HCT116 (cell line): Measurements from ENCODE around the gene MACROD1. TPM values are rescaled to one million over a fixed set of nuclear protein-coding genes. Genes with fewer than 3 reads are reported as not detected.

ENCODE experiments used
- ATAC-seq: fragments of 200-7000 bp; cut with Tn5 transposase; 2 replicates; pipeline ENCODE4 v1.9.1; 2020; ENCODE audit warnings: mild to moderate bottlenecking, moderate library complexity
- BruUV-seq: library from RNA; stranded (reverse); fragments of 400-500 nt; replicated peaks from 2 replicates; lab custom pipeline; 2021; lab: Mats Ljungman, UMichigan
- CTCF ChIA-PET: fragments of 300-600 bp; sonication (Branson Sonifier 250); formaldehyde crosslinking; loops from one replicate; lab custom pipeline; 2021; ENCODE audit warnings: antibody characterized with exemption; lab: Charles Lee
- POLR2A ChIA-PET: fragments of 300-600, 350-600 bp; sonication (Branson Sonifier 250); formaldehyde crosslinking; loops from one replicate; lab custom pipeline; 2021; ENCODE audit warnings: antibody characterized with exemption; lab: Charles Lee
- RAD21 ChIA-PET, 2 experiments: fragments of 300-600 bp; sonication (Branson Sonifier 250); formaldehyde crosslinking; loops; one replicate each; lab custom pipeline; 2023; ENCODE audit warnings: low total read pairs in 2 of 2; ENCODE audit not compliant: uncharacterized antibody in 2 of 2, unreplicated experiment in 2 of 2, low non-redundant PET in 1 of 2; lab: Charles Lee
- DNase-seq: peaks from one replicate; pipeline ENCODE4 v3.0.0-alpha.2; 2010; ENCODE audit warnings: low read depth, low spot score
- H2AFZ ChIP-seq: fragments of 200-600 bp; shearing (Covaris generic), sonication (generic); 2 replicates; pipeline ENCODE4 v1.6.1; 2017; ENCODE audit warnings: low read depth, mixed run types, mixed read lengths, antibody characterized with exemption, low read length; ENCODE audit not compliant: poor library complexity, severe bottlenecking
- H3K27ac ChIP-seq: 2 replicates; pipeline ENCODE4 v1.5.1; 2012; ENCODE audit warnings: low read depth, low read length
- H3K27me3 ChIP-seq: fragments of 200-600 bp; sonication (generic); 2 replicates; pipeline ENCODE4 v1.6.1; 2016; ENCODE audit warnings: mixed run types, low read length, mixed read lengths; ENCODE audit not compliant: insufficient read depth
- H3K36me3 ChIP-seq, 2 experiments: fragments of 200-500 bp in 1 of 2; fragments of 200-600 bp in 1 of 2; sonication (Bioruptor generic) in 1 of 2; sonication (generic) in 1 of 2; 2 replicates each; pipeline versions ENCODE4 v1.5.1 to v1.6.1; 2014 to 2016; ENCODE audit warnings: low read length in 2 of 2, inconsistent platforms in 1 of 2, mixed read lengths in 1 of 2, mixed run types in 1 of 2; ENCODE audit not compliant: insufficient read depth in 2 of 2, control insufficient read depth in 1 of 2
- H3K4me1 ChIP-seq, 2 experiments: fragments of 200-600 bp in 1 of 2; sonication (generic) in 1 of 2; 2 replicates each; pipeline versions ENCODE4 v1.5.1 to v1.6.1; 2012 to 2017; ENCODE audit warnings: low read length in 2 of 2, inconsistent platforms in 1 of 2, mild to moderate bottlenecking in 1 of 2, mixed read lengths in 1 of 2, mixed run types in 1 of 2, moderate library complexity in 1 of 2; ENCODE audit not compliant: insufficient read depth in 2 of 2, control insufficient read depth in 1 of 2
- H3K4me2 ChIP-seq: fragments of 200-600 bp; sonication (generic); 2 replicates; pipeline ENCODE4 v1.6.1; 2017; ENCODE audit warnings: mixed run types, low read length, mixed read lengths
- H3K4me3 ChIP-seq, 2 experiments: fragments of 200-600 bp in 1 of 2; sonication (generic) in 1 of 2; replicated peaks in 1 of 2; 2 replicates each; pipeline ENCODE4 v1.5.1; 2011 to 2016; ENCODE audit warnings: low read length in 2 of 2, control low read depth in 1 of 2, low read depth in 1 of 2, mild to moderate bottlenecking in 1 of 2, mixed read lengths in 1 of 2, mixed run types in 1 of 2
- H3K79me2 ChIP-seq: fragments of 200-600 bp; sonication (generic); 2 replicates; pipeline ENCODE4 v1.6.1; 2017; ENCODE audit warnings: mild to moderate bottlenecking, mixed run types, low read length, moderate library complexity, mixed read lengths; ENCODE audit not compliant: insufficient read depth
- H3K9ac ChIP-seq: fragments of 200-600 bp; sonication (generic); 2 replicates; pipeline ENCODE4 v1.6.1; 2016; ENCODE audit warnings: low read length, mixed read lengths
- H3K9me2 ChIP-seq: fragments of 200-600 bp; sonication (generic), shearing (Covaris generic); 2 replicates; pipeline ENCODE4 v1.6.1; 2017; ENCODE audit warnings: mixed run types, mild to moderate bottlenecking, moderate library complexity; ENCODE audit not compliant: insufficient read depth
- H3K9me3 ChIP-seq, 2 experiments: fragments of 200-500 bp in 1 of 2; fragments of 200-600 bp in 1 of 2; sonication (Bioruptor generic) in 1 of 2; sonication (generic) in 1 of 2; 2 replicates each; pipeline ENCODE4 v1.6.1; 2014 to 2017; ENCODE audit warnings: low read length in 2 of 2, mixed read lengths in 2 of 2, inconsistent platforms in 1 of 2, low read depth in 1 of 2, mild to moderate bottlenecking in 1 of 2, mixed run types in 1 of 2, moderate library complexity in 1 of 2; ENCODE audit not compliant: control insufficient read depth in 1 of 2, insufficient read depth in 1 of 2
- H4K20me1 ChIP-seq: fragments of 200-600 bp; sonication (generic), shearing (Covaris generic); 2 replicates; pipeline ENCODE4 v1.6.1; 2017; ENCODE audit warnings: mixed run types, mild to moderate bottlenecking, moderate library complexity; ENCODE audit not compliant: insufficient read depth
- ATF3 ChIP-seq: IDR thresholded peaks from 2 replicates; pipeline ENCODE4 v1.6.1; 2012
- CBX3 ChIP-seq: IDR thresholded peaks from 2 replicates; pipeline ENCODE4 v1.6.1; 2012; ENCODE audit warnings: low read depth
- CEBPB ChIP-seq: IDR thresholded peaks from 2 replicates; pipeline ENCODE4 v1.6.1; 2012; ENCODE audit warnings: low read depth
- CTCF ChIP-seq, 3 experiments: fragments of 200-600 bp in 1 of 3; sonication (generic) in 1 of 3; IDR thresholded peaks in 2 of 3; conservative IDR thresholded peaks in 1 of 3; 2 replicates each; pipeline ENCODE4 v1.5.1; 2012 to 2017; ENCODE audit warnings: low read depth in 2 of 3, low read length in 2 of 3, antibody characterized with exemption in 1 of 3, borderline replicate concordance in 1 of 3, control low read depth in 1 of 3, mild to moderate bottlenecking in 1 of 3, mixed read lengths in 1 of 3, mixed run types in 1 of 3, moderate library complexity in 1 of 3; ENCODE audit not compliant: insufficient read depth in 1 of 3
- EGR1 ChIP-seq: IDR thresholded peaks from 2 replicates; pipeline ENCODE4 v1.6.1; 2012; ENCODE audit warnings: low read depth
- ELF1 ChIP-seq: IDR thresholded peaks from 2 replicates; pipeline ENCODE4 v1.6.1; 2012; ENCODE audit warnings: low read depth, borderline replicate concordance
- EZH2 ChIP-seq: fragments of 200-600 bp; sonication (generic); IDR thresholded peaks from 2 replicates; pipeline ENCODE4 v1.6.1; 2017; ENCODE audit warnings: antibody characterized with exemption, mixed run types
- EZH2phosphoT487 ChIP-seq: fragments of 200-600 bp; IDR thresholded peaks from 2 replicates; pipeline ENCODE4 v1.6.1; 2018; ENCODE audit warnings: antibody characterized with exemption, borderline replicate concordance
- FOSL1 ChIP-seq: IDR thresholded peaks from 2 replicates; pipeline ENCODE4 v1.6.1; 2012; ENCODE audit warnings: low read depth
- JUND ChIP-seq: IDR thresholded peaks from 2 replicates; pipeline ENCODE4 v1.6.1; 2012
- POLR2AphosphoS5 ChIP-seq: IDR thresholded peaks from 2 replicates; pipeline ENCODE4 v1.6.1; 2011; ENCODE audit warnings: mild to moderate bottlenecking, low read depth, low read length, moderate library complexity
- RAD21 ChIP-seq: IDR thresholded peaks from 2 replicates; pipeline ENCODE4 v1.6.1; 2012; ENCODE audit warnings: low read depth, mild to moderate bottlenecking
- SP1 ChIP-seq: IDR thresholded peaks from 2 replicates; pipeline ENCODE4 v1.6.1; 2012; ENCODE audit warnings: low read depth
- SRF ChIP-seq: IDR thresholded peaks from 2 replicates; pipeline ENCODE4 v1.6.1; 2012; ENCODE audit warnings: low read depth
- TCF7L2 ChIP-seq: IDR thresholded peaks from 2 replicates; pipeline ENCODE4 v1.7.0; 2011; ENCODE audit warnings: borderline replicate concordance, inconsistent platforms; ENCODE audit not compliant: insufficient read depth, insufficient read length; ENCODE audit errors: extremely low read depth
- YY1 ChIP-seq: IDR thresholded peaks from 2 replicates; pipeline ENCODE4 v1.6.1; 2011; ENCODE audit warnings: low read length, low read depth, moderate library complexity, mild to moderate bottlenecking; ENCODE audit not compliant: insufficient replicate concordance; ENCODE audit errors: extremely low read depth
- ZNF274 ChIP-seq: fragments of 200-500 bp; sonication (Bioruptor generic); IDR thresholded peaks from 2 replicates; pipeline ENCODE4 v1.6.1; 2014; ENCODE audit warnings: mild to moderate bottlenecking, low read depth, low read length, inconsistent platforms
- intact Hi-C: fragments of 100-400 bp; cut with micrococcal nuclease; formaldehyde crosslinking; loops from 2 replicates; pipeline ENCODE4 v1.10.0; 2022
- total RNA-seq: library from RNA; stranded (reverse); gene quantifications from one replicate; pipeline ENCODE4 v1.2.1, GENCODE V29; 2021; ENCODE audit not compliant: unreplicated experiment

Gene MACROD1
- total RNA-seq, 1 experiment from 2014 or later, result 61.1 TPM

GRCh38 chr11:64052938-64053622, 112.8 kb downstream of the MACROD1 start:
- H3K36me3 ChIP-seq, result no peaks in the 10 kb centered on the region
- no peak overlapping the region for H3K27ac ChIP-seq
- no peak overlapping the region for H3K9ac ChIP-seq
- ChIA-PET RAD21 (no interaction called here), CTCF (no interaction called here), POLR2A (no interaction called here)
- no TSS peak for BruUV-seq
- ATAC-seq (no peak), DNase-seq (no peak)
- no peak overlapping the region for H2AFZ ChIP-seq
- H3K4me3 ChIP-seq, result no peak overlapping the region
- no peaks in the 10 kb centered on the region for H3K9me3 ChIP-seq
- H3K4me2 ChIP-seq, result no peak overlapping the region
- TF ChIP-seq CBX3, result no peak
- no peak for TF ChIP-seq YY1
- TF ChIP-seq ELF1, result no peak
- TF ChIP-seq CEBPB, result no peak
- TF ChIP-seq EZH2phosphoT487, result no peak
- no peak for TF ChIP-seq CTCF (IDR thresholded peaks at IDR 0.05 in 2 of 3, conservative IDR thresholded peaks at IDR 0.05 in 1 of 3; ENCODE audit: borderline replicate concordance in 1 of 3, insufficient read depth in 1 of 3, low read depth in 2 of 3, low read length in 2 of 3)
- no peak for TF ChIP-seq ZNF274
- TF ChIP-seq POLR2AphosphoS5, result no peak
- TF ChIP-seq EGR1, result no peak
- TF ChIP-seq EZH2, result no peak
- no peak for TF ChIP-seq ATF3
- TF ChIP-seq FOSL1, result no peak
- no peak for TF ChIP-seq SRF
- TF ChIP-seq SP1, result no peak
- TF ChIP-seq JUND, result no peak
- no peak for TF ChIP-seq TCF7L2
- TF ChIP-seq RAD21, result no peak
- intact Hi-C loops, result loop anchor here (10.0 kb wide), 1 partner anchor 52 kb away; no protein-coding TSS in a partner anchor
- no peaks in the 10 kb centered on the region for H3K79me2 ChIP-seq
- no peaks in the 10 kb centered on the region for H3K27me3 ChIP-seq
- H3K9me2 ChIP-seq, result no peaks in the 10 kb centered on the region
- H4K20me1 ChIP-seq, result no peaks in the 10 kb centered on the region
- H3K4me1 ChIP-seq, result no peaks in the 10 kb centered on the region
